ENCODE data around the gene AUH. TPM values are rescaled to one million over a fixed set of nuclear protein-coding genes. Genes with fewer than 3 reads are reported as not detected.
"Not testable (repeated sequence)": the region's sequence is repeated elsewhere in the genome, so short reads cannot be mapped to it uniquely, and the experiment has no call there.

The AUH gene
- total RNA-seq, 1 donor from 2014 or later: 50.4 TPM

DNA sequence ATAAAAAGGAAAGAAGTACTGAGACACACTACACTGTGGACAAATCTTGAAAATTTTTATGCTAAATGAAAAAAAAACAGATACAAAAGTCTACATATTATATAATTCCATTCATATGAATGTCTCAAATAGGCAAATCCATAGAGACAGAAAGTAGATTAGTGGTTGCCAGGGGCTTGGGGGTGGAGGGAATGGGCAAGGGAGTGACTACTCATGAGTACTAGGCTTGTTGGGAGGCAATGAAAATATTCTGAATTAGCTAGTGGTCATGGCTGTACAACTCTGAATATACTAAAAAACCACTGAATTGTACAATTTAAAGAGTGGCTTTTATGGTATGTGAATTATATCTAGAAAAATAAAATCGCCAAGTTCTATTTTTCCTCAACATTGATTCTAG, 154.9 kb downstream of the AUH start:
- intact Hi-C loops (cut with micrococcal nuclease): no loop called here
- DNase-seq (ENCODE audit: low spot score): no peak
- no peaks in the 10 kb centered on the region for H3K27me3 Mint-ChIP-seq (ENCODE audit: insufficient read depth)
- H3K36me3 Mint-ChIP-seq (ENCODE audit: low read depth): peaks cover 32% of the 10 kb centered on the region
- peak overlapping the region; percentile 7 for H3K4me3 Mint-ChIP-seq
- peaks cover 51% of the 10 kb centered on the region for H3K4me1 Mint-ChIP-seq (ENCODE audit: low read depth)
- peak overlapping the region; percentile 29 for H3K27ac Mint-ChIP-seq
- H3K9me3 Mint-ChIP-seq: peaks cover 28% of the 10 kb centered on the region

DNA sequence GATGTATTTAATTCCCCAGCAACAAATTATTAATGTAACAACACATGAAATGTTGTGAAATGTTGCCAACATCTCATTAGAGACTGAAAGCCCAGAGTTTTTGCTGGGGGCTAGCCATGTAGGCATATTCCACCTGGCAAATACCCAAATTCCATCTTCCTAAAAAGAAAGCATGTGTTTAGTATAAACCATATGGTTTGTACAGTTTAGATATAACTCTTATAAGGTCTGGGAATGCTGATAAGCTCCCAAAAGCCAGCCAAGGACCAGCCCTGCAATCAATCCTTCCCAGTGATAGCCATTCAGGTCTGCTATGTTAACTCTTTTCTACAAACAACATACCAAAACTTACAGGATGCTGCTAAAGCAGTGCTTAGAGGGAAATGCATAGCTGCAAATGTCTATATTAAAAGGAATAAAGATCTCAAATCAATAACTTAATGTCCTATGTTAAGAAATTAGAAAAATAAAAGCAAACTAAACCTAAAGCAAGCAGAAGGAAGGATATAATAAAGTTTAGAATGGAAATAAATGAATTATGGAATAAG, 158.9 kb downstream of the AUH start:
- peaks cover 57% of the 10 kb centered on the region for H3K4me1 Mint-ChIP-seq (ENCODE audit: low read depth)
- H3K27me3 Mint-ChIP-seq (ENCODE audit: insufficient read depth): no peaks in the 10 kb centered on the region
- H3K27ac Mint-ChIP-seq: no peak overlapping the region
- peaks cover 39% of the 10 kb centered on the region for H3K36me3 Mint-ChIP-seq (ENCODE audit: low read depth)
- DNase-seq (ENCODE audit: low spot score): no peak
- no peak overlapping the region for H3K4me3 Mint-ChIP-seq
- peaks cover 50% of the 10 kb centered on the region for H3K9me3 Mint-ChIP-seq
- intact Hi-C loops (cut with micrococcal nuclease): no loop called here

DNA sequence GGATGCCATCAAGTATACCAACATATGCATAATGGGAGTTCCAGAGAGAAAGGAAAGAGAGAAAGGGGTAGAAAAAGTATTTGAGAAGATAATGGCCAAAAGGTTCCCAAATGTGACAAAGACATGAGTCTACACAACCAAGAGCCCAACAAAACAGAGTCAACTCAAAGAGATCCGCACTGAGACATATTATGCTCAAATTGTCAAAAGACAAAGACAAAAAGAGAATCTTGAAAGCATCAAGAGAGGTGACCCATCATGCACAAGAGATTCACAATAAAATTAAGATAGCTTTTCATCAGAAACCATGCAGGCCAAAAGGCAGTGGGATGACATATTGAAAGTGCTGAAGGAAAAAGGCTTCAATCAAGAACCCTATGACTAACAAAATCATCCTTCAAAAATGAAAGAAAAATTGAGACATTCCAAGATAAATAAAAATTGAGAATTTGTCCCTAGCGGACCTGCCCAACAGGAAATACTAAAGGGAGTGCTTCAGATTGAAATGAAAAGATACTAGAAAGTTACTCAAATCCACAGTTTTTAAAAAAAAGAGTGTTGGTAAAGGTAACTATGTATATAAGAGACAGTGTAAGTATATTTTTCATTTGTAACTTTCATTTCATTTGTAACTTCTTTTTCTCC, 160.9 kb downstream of the AUH start:
- peak overlapping the region; percentile 44 for H3K27ac Mint-ChIP-seq
- DNase-seq (ENCODE audit: low spot score): no peak
- intact Hi-C loops (cut with micrococcal nuclease): no loop called here
- peaks cover 50% of the 10 kb centered on the region for H3K9me3 Mint-ChIP-seq
- H3K27me3 Mint-ChIP-seq (ENCODE audit: insufficient read depth): no peaks in the 10 kb centered on the region
- peaks cover 53% of the 10 kb centered on the region for H3K4me1 Mint-ChIP-seq (ENCODE audit: low read depth)
- peaks cover 41% of the 10 kb centered on the region for H3K36me3 Mint-ChIP-seq (ENCODE audit: low read depth)
- no peak overlapping the region for H3K4me3 Mint-ChIP-seq

DNA sequence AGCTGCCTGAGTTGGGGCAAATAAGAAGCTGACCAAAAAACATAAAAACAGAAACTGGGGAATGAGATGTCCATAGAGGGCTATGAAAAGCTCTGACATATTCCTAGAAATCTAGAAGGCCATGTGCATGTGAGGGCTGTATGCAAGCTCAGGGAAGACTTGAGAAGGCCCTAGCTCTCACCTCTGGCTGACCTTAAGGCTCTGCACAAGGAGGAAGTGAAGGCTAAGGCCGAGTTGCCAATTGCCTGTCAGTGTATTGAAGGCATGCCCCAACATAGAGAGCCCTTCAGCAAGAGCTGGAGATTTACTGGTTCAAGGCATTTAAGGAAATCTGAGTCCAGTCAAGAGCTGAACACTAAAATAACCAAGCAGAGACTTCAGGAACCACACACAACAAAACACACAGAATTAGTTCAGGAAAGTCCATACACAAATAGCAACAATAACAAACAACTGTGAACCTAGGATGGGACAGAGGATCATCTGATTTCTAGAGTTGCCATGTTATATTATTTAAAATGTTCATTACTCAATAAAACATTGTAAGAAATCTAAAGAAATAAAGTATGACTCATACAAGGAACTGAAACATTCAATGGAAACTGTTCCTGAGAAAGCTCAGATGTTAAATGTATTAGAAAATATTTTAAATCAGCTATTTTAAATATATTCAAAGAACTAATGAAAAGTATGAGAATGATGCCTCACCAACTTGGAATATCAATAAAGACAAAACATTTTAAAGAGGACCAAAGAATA, 161.8 kb downstream of the AUH start:
- Mint-ChIP-seq H3K4me1 (ENCODE audit: low read depth) (peaks cover 58% of the 10 kb centered on the region), H3K27me3 (ENCODE audit: insufficient read depth) (no peaks in the 10 kb centered on the region), H3K36me3 (ENCODE audit: low read depth) (peaks cover 40% of the 10 kb centered on the region), H3K4me3 (no peak overlapping the region), H3K27ac (peak overlapping the region; percentile 30), H3K9me3 (peaks cover 47% of the 10 kb centered on the region)
- no peak for DNase-seq (ENCODE audit: low spot score)
- intact Hi-C loops (cut with micrococcal nuclease): no loop called here

DNA sequence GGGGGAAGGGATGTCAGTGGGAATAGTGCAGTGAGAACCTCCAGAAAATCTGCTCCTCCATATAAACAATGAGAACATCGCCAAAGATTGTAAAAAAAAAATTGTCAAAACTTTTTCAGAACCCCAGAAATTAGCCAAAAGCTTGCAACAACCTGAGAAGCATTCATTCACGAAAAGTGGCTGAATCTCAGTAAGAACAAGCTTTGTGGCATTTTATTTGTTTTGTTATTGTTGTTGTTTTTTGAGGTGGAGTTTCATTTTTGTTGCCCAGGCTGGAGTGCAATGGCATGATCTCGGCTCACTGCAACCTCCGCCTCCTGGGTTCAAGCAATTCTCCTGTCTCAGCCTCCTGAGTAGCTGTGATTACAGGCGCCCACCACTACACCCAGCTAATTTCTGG, 162.8 kb downstream of the AUH start:
- intact Hi-C loops (cut with micrococcal nuclease); DNase-seq (ENCODE audit: low spot score); H3K27me3 Mint-ChIP-seq (ENCODE audit: insufficient read depth); H3K4me3 Mint-ChIP-seq; H3K27ac Mint-ChIP-seq: not testable (repeated sequence)
- peaks cover 68% of the 10 kb centered on the region for H3K4me1 Mint-ChIP-seq (ENCODE audit: low read depth)
- H3K36me3 Mint-ChIP-seq (ENCODE audit: low read depth): peaks cover 36% of the 10 kb centered on the region
- peaks cover 39% of the 10 kb centered on the region for H3K9me3 Mint-ChIP-seq

DNA sequence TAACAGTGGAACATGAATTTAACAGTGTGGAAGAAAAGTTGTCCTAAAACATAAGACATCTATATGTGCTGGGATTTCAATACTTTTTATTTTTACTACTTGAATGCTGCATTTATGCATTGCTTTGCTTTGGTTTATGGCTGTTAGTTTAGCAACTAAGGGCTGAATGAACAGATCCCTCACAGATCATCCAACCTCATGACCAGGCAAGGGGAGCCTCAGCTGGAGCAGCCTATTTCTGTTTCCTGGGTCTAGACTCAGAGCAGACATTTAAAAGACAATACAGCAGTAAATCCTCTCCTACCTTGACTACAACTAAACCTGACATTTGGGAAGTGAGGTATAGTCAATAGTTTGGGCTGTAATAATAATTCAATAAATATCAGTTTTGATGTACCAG, 163.3 kb downstream of the AUH start:
- H3K36me3 Mint-ChIP-seq (ENCODE audit: low read depth): peaks cover 36% of the 10 kb centered on the region
- H3K9me3 Mint-ChIP-seq: peaks cover 37% of the 10 kb centered on the region
- no peak overlapping the region for H3K27ac Mint-ChIP-seq
- no peak overlapping the region for H3K4me3 Mint-ChIP-seq
- no peaks in the 10 kb centered on the region for H3K27me3 Mint-ChIP-seq (ENCODE audit: insufficient read depth)
- H3K4me1 Mint-ChIP-seq (ENCODE audit: low read depth): peaks cover 73% of the 10 kb centered on the region
- DNase-seq (ENCODE audit: low spot score): no peak
- intact Hi-C loops (cut with micrococcal nuclease): no loop called here

DNA sequence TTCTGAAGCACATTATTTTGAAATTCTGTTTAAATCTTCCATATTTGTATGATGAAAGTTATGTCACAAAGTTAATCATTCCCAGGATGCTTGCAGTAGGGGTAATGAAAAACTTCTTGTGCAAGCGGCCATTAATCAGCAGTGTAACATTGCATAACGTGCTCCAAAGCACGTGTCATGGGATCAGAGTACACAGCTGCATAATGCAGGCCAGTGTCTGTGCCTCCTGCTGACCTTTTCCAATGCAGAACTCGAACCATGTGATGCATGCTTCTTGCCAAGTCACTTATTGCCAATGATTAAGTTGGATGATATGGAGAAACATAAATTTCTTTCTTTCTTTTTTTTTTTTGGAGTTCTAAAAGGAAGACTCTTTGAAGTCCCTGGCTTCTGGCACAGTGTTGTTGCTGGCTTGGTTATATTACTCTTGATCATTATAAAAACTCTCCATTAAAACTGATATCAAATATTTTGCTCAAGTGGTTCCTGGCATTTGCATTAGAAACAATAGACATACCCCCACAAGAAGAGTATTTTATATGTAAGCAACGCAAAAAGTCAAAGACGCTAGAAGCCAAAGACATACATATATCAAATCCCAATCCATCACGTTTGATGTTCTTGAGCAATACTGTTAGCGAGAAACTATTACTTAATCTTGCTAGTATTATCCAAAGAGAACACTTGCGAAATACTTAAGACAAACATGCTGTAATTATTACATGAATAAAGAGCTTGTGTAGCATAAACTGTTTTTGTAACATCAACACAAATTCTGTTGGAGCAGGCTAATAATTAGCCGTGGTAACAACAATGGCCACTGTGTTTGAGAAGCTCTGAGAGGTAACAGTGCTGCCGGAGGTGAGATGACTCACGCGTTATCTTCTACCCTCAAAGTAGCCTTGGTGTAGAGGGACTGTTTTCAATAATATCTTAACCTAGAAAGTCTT, 164.2 kb downstream of the AUH start:
- no peak overlapping the region for H3K4me3 Mint-ChIP-seq
- intact Hi-C loops (cut with micrococcal nuclease): no loop called here
- H3K4me1 Mint-ChIP-seq (ENCODE audit: low read depth): peaks cover 77% of the 10 kb centered on the region
- DNase-seq (ENCODE audit: low spot score): no peak
- peaks cover 30% of the 10 kb centered on the region for H3K9me3 Mint-ChIP-seq
- no peak overlapping the region for H3K27ac Mint-ChIP-seq
- H3K36me3 Mint-ChIP-seq (ENCODE audit: low read depth): peaks cover 31% of the 10 kb centered on the region
- H3K27me3 Mint-ChIP-seq (ENCODE audit: insufficient read depth): no peaks in the 10 kb centered on the region

DNA sequence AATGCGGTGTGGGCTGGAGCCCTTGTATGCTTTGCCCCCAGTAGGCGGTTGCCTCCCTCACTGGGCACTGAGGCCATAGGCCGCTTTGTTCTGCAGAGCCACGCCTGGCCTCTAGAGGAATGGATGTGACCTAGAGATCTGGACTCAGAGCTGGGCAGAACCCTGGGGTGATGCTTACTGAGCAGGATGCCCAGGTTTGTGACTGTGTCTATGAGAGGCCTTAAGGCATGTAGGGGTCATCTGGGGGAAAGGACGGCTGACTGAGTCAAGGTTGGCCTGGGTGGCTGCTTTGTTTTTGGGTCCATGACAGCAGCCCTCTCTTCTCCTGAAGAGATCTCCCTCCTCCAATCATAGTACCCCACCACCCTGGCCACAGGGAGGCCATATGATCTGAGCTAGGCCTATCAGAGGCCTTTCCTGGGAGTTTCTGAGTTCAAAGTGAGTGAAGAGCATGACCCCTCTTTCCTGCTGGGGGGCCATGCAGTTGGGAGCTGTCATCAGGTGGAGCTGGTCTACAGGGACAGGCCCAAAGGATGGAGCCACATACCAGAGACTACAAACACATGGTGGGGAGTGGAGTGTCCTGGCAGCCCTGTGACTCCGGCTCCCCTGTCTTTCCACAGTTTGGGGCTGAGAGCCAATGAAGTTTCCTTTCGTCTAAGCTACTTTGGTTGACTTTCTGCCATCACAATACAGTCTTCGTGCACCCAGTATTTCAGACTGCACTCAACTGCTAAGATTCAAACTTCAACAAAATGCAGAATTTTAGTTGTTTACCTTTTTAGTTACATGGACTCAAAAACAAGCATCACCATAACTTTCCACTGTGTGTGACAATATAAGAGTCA, 165.4 kb downstream of the AUH start:
- H3K27ac Mint-ChIP-seq: no peak overlapping the region
- no peaks in the 10 kb centered on the region for H3K27me3 Mint-ChIP-seq (ENCODE audit: insufficient read depth)
- H3K36me3 Mint-ChIP-seq (ENCODE audit: low read depth): peaks cover 24% of the 10 kb centered on the region
- intact Hi-C loops (cut with micrococcal nuclease): no loop called here
- H3K4me3 Mint-ChIP-seq: no peak overlapping the region
- peaks cover 18% of the 10 kb centered on the region for H3K9me3 Mint-ChIP-seq
- peaks cover 87% of the 10 kb centered on the region for H3K4me1 Mint-ChIP-seq (ENCODE audit: low read depth)
- DNase-seq (ENCODE audit: low spot score): no peak

DNA sequence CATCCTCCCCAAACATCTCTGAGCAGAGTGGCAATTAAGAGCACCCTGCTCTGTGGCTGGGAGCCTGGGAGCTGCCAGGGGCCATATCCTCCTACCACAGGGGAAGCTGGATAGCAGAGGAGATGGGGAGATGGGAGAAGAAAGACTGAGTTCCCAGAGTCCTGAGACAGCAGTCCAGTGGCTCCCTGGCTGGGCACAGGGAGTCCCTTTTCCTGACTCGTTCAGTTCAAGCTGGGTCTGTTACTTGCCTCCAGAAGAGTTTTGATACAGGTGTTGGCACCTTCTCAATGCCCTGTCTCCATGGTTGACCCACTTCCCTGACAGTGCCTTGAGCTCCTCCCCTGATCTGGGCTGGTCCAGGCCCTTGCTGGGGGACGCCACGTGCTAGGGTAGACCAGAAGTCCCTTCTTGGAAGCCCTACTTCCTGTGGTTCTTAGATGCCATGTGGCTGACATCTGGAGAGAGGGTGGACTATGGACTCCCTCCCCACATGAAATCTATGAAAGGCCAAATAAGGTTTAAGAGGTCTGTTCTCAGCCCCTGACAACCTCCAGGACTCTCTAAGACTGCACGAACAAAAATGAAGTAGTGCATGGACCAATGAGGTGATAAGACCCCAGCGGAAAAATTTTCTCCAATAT, 166.2 kb downstream of the AUH start:
- H3K4me1 Mint-ChIP-seq (ENCODE audit: low read depth): peaks cover 87% of the 10 kb centered on the region
- H3K27ac Mint-ChIP-seq: peak overlapping the region; percentile 95
- H3K27me3 Mint-ChIP-seq (ENCODE audit: insufficient read depth): no peaks in the 10 kb centered on the region
- H3K9me3 Mint-ChIP-seq: peaks cover 9% of the 10 kb centered on the region
- H3K36me3 Mint-ChIP-seq (ENCODE audit: low read depth): peaks cover 18% of the 10 kb centered on the region
- DNase-seq (ENCODE audit: low spot score): no peak
- intact Hi-C loops (cut with micrococcal nuclease): no loop called here
- peak overlapping the region; percentile 71 for H3K4me3 Mint-ChIP-seq

DNA sequence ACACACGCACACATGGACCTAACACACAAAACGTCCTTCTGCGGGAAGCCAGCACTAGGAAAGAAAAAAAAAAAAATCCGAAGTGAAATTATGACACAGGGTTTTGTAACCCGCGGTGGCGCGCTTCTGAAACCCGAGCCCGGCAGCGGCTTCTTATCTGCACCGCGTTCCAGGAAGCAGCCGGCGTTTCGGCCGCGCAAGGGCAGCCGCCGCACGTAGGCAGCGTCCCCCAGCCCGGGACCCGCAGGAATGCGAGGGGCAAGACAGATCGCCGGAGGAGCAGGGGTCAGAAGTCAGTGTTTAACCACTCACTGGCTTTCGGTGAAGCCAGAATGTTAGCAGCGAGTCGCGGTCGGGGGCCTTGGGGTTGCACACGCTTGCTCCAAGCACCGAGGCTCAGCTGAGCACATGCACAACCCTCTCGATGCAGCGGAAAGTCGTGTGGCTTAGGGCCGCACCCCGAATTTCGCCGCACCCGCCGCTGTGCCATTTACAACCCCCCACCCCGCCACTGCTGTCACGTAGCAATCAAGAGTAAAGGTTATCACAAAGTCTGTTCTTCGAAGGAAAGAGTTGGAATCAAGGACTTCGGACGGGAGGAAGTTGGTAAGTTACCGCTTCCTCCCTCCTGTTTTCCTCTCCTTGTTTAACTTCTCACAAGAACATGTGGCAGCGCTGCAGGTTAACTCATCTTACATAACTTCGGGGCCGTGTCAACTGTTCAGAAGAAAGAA, 167.9 kb downstream of the AUH start:
- intact Hi-C loops (cut with micrococcal nuclease): loop anchor here (1.0 to 5.0 kb wide), 21 partner anchors 14 to 518 kb away; no protein-coding TSS in a partner anchor
- Mint-ChIP-seq H3K9me3 (peaks cover 8% of the 10 kb centered on the region), H3K4me1 (ENCODE audit: low read depth) (peaks cover 80% of the 10 kb centered on the region), H3K27me3 (ENCODE audit: insufficient read depth) (no peaks in the 10 kb centered on the region), H3K4me3 (peak overlapping the region; percentile 71), H3K27ac (peak overlapping the region; percentile 95), H3K36me3 (ENCODE audit: low read depth) (peaks cover 18% of the 10 kb centered on the region)
- DNase-seq (ENCODE audit: low spot score): peak; percentile 77

DNA sequence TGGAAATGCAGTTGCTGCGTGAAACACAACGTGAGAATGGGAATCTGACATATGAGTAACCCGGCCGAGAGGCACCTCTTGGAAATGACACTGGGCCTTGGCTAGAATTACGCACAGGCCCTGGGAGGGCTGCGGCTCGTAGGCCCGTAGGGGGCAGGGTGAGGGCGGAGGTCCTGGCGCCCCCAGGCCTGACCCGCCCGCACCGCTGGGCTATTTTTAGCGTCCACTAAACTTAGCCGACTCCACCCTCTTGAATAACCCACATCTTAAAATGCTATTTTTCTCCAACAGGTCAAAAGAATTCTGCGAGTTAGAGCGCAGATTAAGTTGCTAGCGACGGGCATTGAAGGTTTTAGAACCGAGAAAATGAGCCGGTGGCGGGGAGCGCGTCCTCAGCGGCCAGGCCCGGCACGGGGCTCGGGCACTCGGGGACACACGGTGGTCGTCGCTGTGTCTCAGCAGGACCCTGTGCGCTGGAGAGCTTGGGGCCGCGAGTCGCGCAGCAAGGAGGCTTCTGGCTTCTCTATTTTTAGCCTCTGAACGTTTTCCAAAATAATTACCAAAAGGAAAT, 168.5 kb downstream of the AUH start:
- Mint-ChIP-seq H3K4me1 (ENCODE audit: low read depth) (peaks cover 74% of the 10 kb centered on the region), H3K9me3 (peaks cover 15% of the 10 kb centered on the region), H3K27ac (peak overlapping the region; percentile 95), H3K36me3 (ENCODE audit: low read depth) (peaks cover 18% of the 10 kb centered on the region), H3K4me3 (peak overlapping the region; percentile 71), H3K27me3 (ENCODE audit: insufficient read depth) (no peaks in the 10 kb centered on the region)
- DNase-seq (ENCODE audit: low spot score): peak; percentile 72
- intact Hi-C loops (cut with micrococcal nuclease): loop anchor here (1.0 to 5.0 kb wide), 18 partner anchors 15 to 519 kb away; no protein-coding TSS in a partner anchor
